ENCODE measurements around the gene CCDC138.

GRCh38 chr2:108911807-108912628 lies 125.4 kb downstream of the CCDC138 start:
- TF ChIP-seq ZC3H10 (CRISPR knock-in tag; IDR thresholded peaks at IDR 0.05) (no peak), CREB5 (CRISPR knock-in tag; IDR thresholded peaks at IDR 0.05; ENCODE audit: low read depth) (no peak), POU6F1 (CRISPR knock-in tag; IDR thresholded peaks at IDR 0.05; ENCODE audit: borderline replicate concordance, low read depth) (no peak), ARNTL (CRISPR knock-in tag; IDR thresholded peaks at IDR 0.05; ENCODE audit: borderline replicate concordance, low read depth) (no peak), ZNF565 (CRISPR knock-in tag; conservative IDR thresholded peaks at IDR 0.05; ENCODE audit: low read depth) (no peak), TOX (CRISPR knock-in tag; IDR thresholded peaks at IDR 0.05; ENCODE audit: borderline replicate concordance) (no peak), ZNF8 (CRISPR knock-in tag; IDR thresholded peaks at IDR 0.05) (no peak), ZFP30 (CRISPR knock-in tag; IDR thresholded peaks at IDR 0.05) (no peak), PATZ1 (CRISPR knock-in tag; IDR thresholded peaks at IDR 0.05; ENCODE audit: borderline replicate concordance) (no peak), ZNF70 (CRISPR knock-in tag; IDR thresholded peaks at IDR 0.05) (no peak), ZFP3 (CRISPR knock-in tag; IDR thresholded peaks at IDR 0.05) (no peak)

All from SK-N-SH treated with all-trans-retinoic acid at 6 μM for 48 hours (cell line).